HCT116 (cell line): ENCODE measurements around the gene KNTC1. TPM values are rescaled to one million over a fixed set of nuclear protein-coding genes. Genes with fewer than 3 reads are reported as not detected.
"Not testable (repeated sequence)": the region's sequence is repeated elsewhere in the genome, so short reads cannot be mapped to it uniquely, and the experiment has no call there.

ENCODE experiments used
- ATAC-seq: fragments of 200-7000 bp; cut with Tn5 transposase; 2 replicates; pipeline ENCODE4 v1.9.1; 2020; ENCODE audit warnings: mild to moderate bottlenecking, moderate library complexity
- BruUV-seq: library from RNA; stranded (reverse); fragments of 400-500 nt; replicated peaks from 2 replicates; lab custom pipeline; 2021; lab: Mats Ljungman, UMichigan
- CTCF ChIA-PET: fragments of 300-600 bp; sonication (Branson Sonifier 250); formaldehyde crosslinking; loops from one replicate; lab custom pipeline; 2021; ENCODE audit warnings: antibody characterized with exemption; lab: Charles Lee
- POLR2A ChIA-PET: fragments of 300-600, 350-600 bp; sonication (Branson Sonifier 250); formaldehyde crosslinking; loops from one replicate; lab custom pipeline; 2021; ENCODE audit warnings: antibody characterized with exemption; lab: Charles Lee
- RAD21 ChIA-PET, 2 experiments: fragments of 300-600 bp; sonication (Branson Sonifier 250); formaldehyde crosslinking; loops; one replicate each; lab custom pipeline; 2023; ENCODE audit warnings: low total read pairs in 2 of 2; ENCODE audit not compliant: uncharacterized antibody in 2 of 2, unreplicated experiment in 2 of 2, low non-redundant PET in 1 of 2; lab: Charles Lee
- DNase-seq: peaks from one replicate; pipeline ENCODE4 v3.0.0-alpha.2; 2010; ENCODE audit warnings: low read depth, low spot score
- H2AFZ ChIP-seq: fragments of 200-600 bp; shearing (Covaris generic), sonication (generic); 2 replicates; pipeline ENCODE4 v1.6.1; 2017; ENCODE audit warnings: low read depth, mixed run types, mixed read lengths, antibody characterized with exemption, low read length; ENCODE audit not compliant: poor library complexity, severe bottlenecking
- H3K27ac ChIP-seq: 2 replicates; pipeline ENCODE4 v1.5.1; 2012; ENCODE audit warnings: low read depth, low read length
- H3K27me3 ChIP-seq: fragments of 200-600 bp; sonication (generic); 2 replicates; pipeline ENCODE4 v1.6.1; 2016; ENCODE audit warnings: mixed run types, low read length, mixed read lengths; ENCODE audit not compliant: insufficient read depth
- H3K36me3 ChIP-seq, 2 experiments: fragments of 200-500 bp in 1 of 2; fragments of 200-600 bp in 1 of 2; sonication (Bioruptor generic) in 1 of 2; sonication (generic) in 1 of 2; 2 replicates each; pipeline versions ENCODE4 v1.5.1 to v1.6.1; 2014 to 2016; ENCODE audit warnings: low read length in 2 of 2, inconsistent platforms in 1 of 2, mixed read lengths in 1 of 2, mixed run types in 1 of 2; ENCODE audit not compliant: insufficient read depth in 2 of 2, control insufficient read depth in 1 of 2
- H3K4me1 ChIP-seq, 2 experiments: fragments of 200-600 bp in 1 of 2; sonication (generic) in 1 of 2; 2 replicates each; pipeline versions ENCODE4 v1.5.1 to v1.6.1; 2012 to 2017; ENCODE audit warnings: low read length in 2 of 2, inconsistent platforms in 1 of 2, mild to moderate bottlenecking in 1 of 2, mixed read lengths in 1 of 2, mixed run types in 1 of 2, moderate library complexity in 1 of 2; ENCODE audit not compliant: insufficient read depth in 2 of 2, control insufficient read depth in 1 of 2
- H3K4me2 ChIP-seq: fragments of 200-600 bp; sonication (generic); 2 replicates; pipeline ENCODE4 v1.6.1; 2017; ENCODE audit warnings: mixed run types, low read length, mixed read lengths
- H3K4me3 ChIP-seq, 2 experiments: fragments of 200-600 bp in 1 of 2; sonication (generic) in 1 of 2; replicated peaks in 1 of 2; 2 replicates each; pipeline ENCODE4 v1.5.1; 2011 to 2016; ENCODE audit warnings: low read length in 2 of 2, control low read depth in 1 of 2, low read depth in 1 of 2, mild to moderate bottlenecking in 1 of 2, mixed read lengths in 1 of 2, mixed run types in 1 of 2
- H3K79me2 ChIP-seq: fragments of 200-600 bp; sonication (generic); 2 replicates; pipeline ENCODE4 v1.6.1; 2017; ENCODE audit warnings: mild to moderate bottlenecking, mixed run types, low read length, moderate library complexity, mixed read lengths; ENCODE audit not compliant: insufficient read depth
- H3K9ac ChIP-seq: fragments of 200-600 bp; sonication (generic); 2 replicates; pipeline ENCODE4 v1.6.1; 2016; ENCODE audit warnings: low read length, mixed read lengths
- H3K9me2 ChIP-seq: fragments of 200-600 bp; sonication (generic), shearing (Covaris generic); 2 replicates; pipeline ENCODE4 v1.6.1; 2017; ENCODE audit warnings: mixed run types, mild to moderate bottlenecking, moderate library complexity; ENCODE audit not compliant: insufficient read depth
- H3K9me3 ChIP-seq, 2 experiments: fragments of 200-500 bp in 1 of 2; fragments of 200-600 bp in 1 of 2; sonication (Bioruptor generic) in 1 of 2; sonication (generic) in 1 of 2; 2 replicates each; pipeline ENCODE4 v1.6.1; 2014 to 2017; ENCODE audit warnings: low read length in 2 of 2, mixed read lengths in 2 of 2, inconsistent platforms in 1 of 2, low read depth in 1 of 2, mild to moderate bottlenecking in 1 of 2, mixed run types in 1 of 2, moderate library complexity in 1 of 2; ENCODE audit not compliant: control insufficient read depth in 1 of 2, insufficient read depth in 1 of 2
- H4K20me1 ChIP-seq: fragments of 200-600 bp; sonication (generic), shearing (Covaris generic); 2 replicates; pipeline ENCODE4 v1.6.1; 2017; ENCODE audit warnings: mixed run types, mild to moderate bottlenecking, moderate library complexity; ENCODE audit not compliant: insufficient read depth
- CBX3 ChIP-seq: IDR thresholded peaks from 2 replicates; pipeline ENCODE4 v1.6.1; 2012; ENCODE audit warnings: low read depth
- CEBPB ChIP-seq: IDR thresholded peaks from 2 replicates; pipeline ENCODE4 v1.6.1; 2012; ENCODE audit warnings: low read depth
- ELF1 ChIP-seq: IDR thresholded peaks from 2 replicates; pipeline ENCODE4 v1.6.1; 2012; ENCODE audit warnings: low read depth, borderline replicate concordance
- FOSL1 ChIP-seq: IDR thresholded peaks from 2 replicates; pipeline ENCODE4 v1.6.1; 2012; ENCODE audit warnings: low read depth
- POLR2AphosphoS5 ChIP-seq: IDR thresholded peaks from 2 replicates; pipeline ENCODE4 v1.6.1; 2011; ENCODE audit warnings: mild to moderate bottlenecking, low read depth, low read length, moderate library complexity
- REST ChIP-seq: IDR thresholded peaks from 2 replicates; pipeline ENCODE4 v1.6.1; 2012; ENCODE audit warnings: low read depth
- SIN3A ChIP-seq: IDR thresholded peaks from 2 replicates; pipeline ENCODE4 v1.6.1; 2012; ENCODE audit warnings: low read depth
- SRF ChIP-seq: IDR thresholded peaks from 2 replicates; pipeline ENCODE4 v1.6.1; 2012; ENCODE audit warnings: low read depth
- ZFX ChIP-seq: fragments of 450-650 bp; IDR thresholded peaks from 2 replicates; pipeline ENCODE4 v1.6.1; 2017
- ZNF274 ChIP-seq: fragments of 200-500 bp; sonication (Bioruptor generic); IDR thresholded peaks from 2 replicates; pipeline ENCODE4 v1.6.1; 2014; ENCODE audit warnings: mild to moderate bottlenecking, low read depth, low read length, inconsistent platforms
- intact Hi-C: fragments of 100-400 bp; cut with micrococcal nuclease; formaldehyde crosslinking; loops from 2 replicates; pipeline ENCODE4 v1.10.0; 2022
- total RNA-seq: library from RNA; stranded (reverse); gene quantifications from one replicate; pipeline ENCODE4 v1.2.1, GENCODE V29; 2021; ENCODE audit not compliant: unreplicated experiment

Gene KNTC1
- total RNA-seq, 1 experiment from 2014 or later, result 70.2 TPM

- H3K9me2 ChIP-seq, result no peaks in the 10 kb centered on the region
- no peaks in the 10 kb centered on the region for H3K79me2 ChIP-seq
- H2AFZ ChIP-seq, result no peak overlapping the region
- intact Hi-C loops, result no loop called here
- H3K9me3 ChIP-seq, result no peaks in the 10 kb centered on the region
- no peaks in the 10 kb centered on the region for H3K27me3 ChIP-seq
- no peak overlapping the region for H3K9ac ChIP-seq
- no peak overlapping the region for H3K4me3 ChIP-seq
- H3K27ac ChIP-seq, result no peak overlapping the region
- ChIA-PET CTCF (no interaction called here), RAD21 (no interaction called here), POLR2A (no interaction called here)
- H3K4me1 ChIP-seq, result no peaks in the 10 kb centered on the region
- no peak for ATAC-seq
- no peak overlapping the region for H3K4me2 ChIP-seq
- DNase-seq, result no peak
- no peaks in the 10 kb centered on the region for H4K20me1 ChIP-seq
- H3K36me3 ChIP-seq, result peaks cover 15 to 25% of the 10 kb centered on the region in 2 experiments
- BruUV-seq, result no TSS peak
- no peak for TF ChIP-seq POLR2AphosphoS5
These were observed 33.1 kb downstream of the KNTC1 start for GRCh38 chr12:122560138-122560537.

GRCh38 chr12:122563361-122563760, 36.3 kb downstream of the KNTC1 start:
- RAD21 ChIA-PET, result no interaction called here
- no peak overlapping the region for H3K27ac ChIP-seq
- CTCF ChIA-PET, result no interaction called here

GRCh38 chr12:122566816-122567215, 39.8 kb downstream of the KNTC1 start:
- H3K36me3 ChIP-seq, result peaks cover 13 to 25% of the 10 kb centered on the region in 2 experiments
- POLR2A ChIA-PET, DNase-seq, H4K20me1 ChIP-seq, H3K27me3 ChIP-seq, H2AFZ ChIP-seq, H3K4me2 ChIP-seq, intact Hi-C loops, RAD21 ChIA-PET, BruUV-seq, H3K27ac ChIP-seq, ATAC-seq, H3K9ac ChIP-seq, CTCF ChIA-PET, H3K79me2 ChIP-seq, H3K9me2 ChIP-seq, H3K9me3 ChIP-seq, H3K4me3 ChIP-seq: not testable (repeated sequence)
- peaks cover 0 to 11% of the 10 kb centered on the region in 2 experiments; a peak in 2 of 4 replicates for H3K4me1 ChIP-seq

More at GRCh38 chr12:122563361-122563760, 36.3 kb downstream of the KNTC1 start:
- TSS peak; percentile 25 for BruUV-seq
- H2AFZ ChIP-seq, result no peak overlapping the region
- peaks cover 13 to 16% of the 10 kb centered on the region in 2 experiments for H3K36me3 ChIP-seq
- H3K9me2 ChIP-seq, result no peaks in the 10 kb centered on the region
- DNase-seq (no peak), ATAC-seq (no peak)
- intact Hi-C loops, result no loop called here
- no peaks in the 10 kb centered on the region for H3K9me3 ChIP-seq
- TF ChIP-seq FOSL1 (no peak), CEBPB (no peak), SRF (no peak), CBX3 (no peak), REST (no peak), ZNF274 (no peak), SIN3A (no peak), ELF1 (no peak), ZFX (no peak)
- H3K4me3 ChIP-seq, result no peak overlapping the region
- H3K4me1 ChIP-seq, result no peaks in the 10 kb centered on the region
- no peaks in the 10 kb centered on the region for H3K79me2 ChIP-seq
- H4K20me1 ChIP-seq, result no peaks in the 10 kb centered on the region; the same call in 1 of the 2 replicates
- no peak overlapping the region for H3K4me2 ChIP-seq
- H3K27me3 ChIP-seq, result no peaks in the 10 kb centered on the region
- H3K9ac ChIP-seq, result no peak overlapping the region
- POLR2A ChIA-PET, result no interaction called here
